Measurements from ENCODE around the gene SERHL2.
A peak's percentile ranks its signal among the peaks of the same experiment; 100 is the strongest.
"Not testable (repeated sequence)": the region's sequence is repeated elsewhere in the genome, so short reads cannot be mapped to it uniquely, and the experiment has no call there.

SERHL2 gene

DNA sequence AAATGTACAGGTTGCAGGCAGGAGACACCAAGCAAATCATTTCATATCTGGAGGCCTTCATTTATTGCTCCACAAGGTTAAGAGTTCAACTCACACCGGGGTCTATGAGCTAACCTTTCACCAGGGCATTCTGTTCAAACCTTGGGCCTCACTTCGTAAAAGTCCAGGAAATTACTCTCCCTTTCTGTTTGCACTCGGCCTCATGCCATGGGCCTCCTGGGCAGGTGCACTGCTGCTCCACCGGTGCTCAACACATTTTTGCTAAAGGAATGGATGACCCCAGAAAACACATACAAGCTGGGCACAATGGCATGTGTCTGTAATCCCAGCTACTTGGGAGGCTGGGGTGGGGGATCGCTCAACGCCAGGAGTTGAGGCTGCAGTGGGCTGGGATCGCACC, 17.6 kb upstream of the SERHL2 start:
- no peak for DNase-seq (ENCODE audit: low spot score)

DNA sequence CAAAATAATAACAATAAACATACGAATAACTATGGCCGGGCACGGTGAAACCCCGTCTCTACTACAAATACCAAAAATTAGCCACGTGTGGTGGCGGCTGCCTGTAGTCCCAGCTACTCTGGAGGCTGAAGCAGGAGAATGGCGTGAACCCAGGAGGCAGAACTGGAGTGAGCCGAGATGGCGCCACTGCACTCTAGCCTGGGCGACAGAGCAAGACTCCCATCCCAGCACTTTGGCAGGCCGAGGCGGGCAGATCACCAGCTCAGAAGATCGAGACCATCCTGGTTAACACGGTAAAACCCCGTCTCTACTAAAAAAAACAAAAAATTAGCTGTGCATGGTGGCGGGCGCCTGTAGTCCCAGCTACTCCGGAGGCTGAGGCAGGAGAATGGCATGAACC, 17.1 kb upstream of the SERHL2 start:
- not testable (repeated sequence) for DNase-seq (ENCODE audit: low spot score)

DNA sequence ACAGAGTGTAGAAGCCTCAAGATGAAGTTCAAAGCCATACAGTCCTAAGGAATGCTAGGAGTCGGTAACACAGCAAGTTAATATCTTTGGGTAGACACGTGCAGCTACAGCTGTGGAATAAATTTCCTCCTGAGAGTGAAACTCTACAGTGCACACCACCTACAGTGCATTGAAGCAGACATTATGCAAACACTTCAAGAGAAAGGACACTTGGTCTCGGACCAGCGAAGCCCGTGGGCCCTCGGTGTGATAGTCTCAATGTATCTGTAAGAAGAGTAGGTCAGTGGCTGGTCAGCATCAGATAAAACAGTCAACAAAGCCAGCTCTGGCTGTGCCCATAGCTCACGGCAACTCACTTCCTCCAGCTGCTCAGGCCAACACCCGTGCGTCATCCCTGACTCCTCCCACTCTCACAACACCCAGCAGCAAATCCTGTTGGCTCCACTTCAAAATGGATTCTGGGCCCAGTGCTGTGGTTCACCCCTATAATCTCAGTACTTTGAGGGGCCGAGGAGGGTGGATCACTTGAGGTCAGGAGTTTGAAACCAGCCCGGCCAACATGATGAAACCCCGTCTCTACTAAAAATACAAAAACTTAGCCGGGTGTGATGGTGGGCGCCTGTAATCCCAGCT, 16.4 kb upstream of the SERHL2 start:
- not testable (repeated sequence) for DNase-seq (ENCODE audit: low spot score)

DNA sequence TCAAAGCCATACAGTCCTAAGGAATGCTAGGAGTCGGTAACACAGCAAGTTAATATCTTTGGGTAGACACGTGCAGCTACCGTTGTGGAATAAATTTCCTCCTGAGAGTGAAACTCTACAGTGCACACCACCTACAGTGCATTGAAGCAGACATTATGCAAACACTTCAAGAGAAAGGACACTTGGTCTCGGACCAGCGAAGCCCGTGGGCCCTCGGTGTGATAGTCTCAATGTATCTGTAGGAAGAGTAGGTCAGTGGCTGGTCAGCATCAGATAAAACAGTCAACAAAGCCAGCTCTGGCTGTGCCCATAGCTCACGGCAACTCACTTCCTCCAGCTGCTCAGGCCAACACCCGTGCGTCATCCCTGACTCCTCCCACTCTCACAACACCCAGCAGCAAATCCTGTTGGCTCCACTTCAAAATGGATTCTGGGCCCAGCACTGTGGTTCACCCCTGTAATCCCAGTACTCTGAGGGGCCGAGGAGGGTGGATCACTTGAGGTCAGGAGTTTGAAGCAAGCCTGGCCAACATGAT, 14.5 kb upstream of the SERHL2 start:
- not testable (repeated sequence) for DNase-seq (ENCODE audit: low spot score)

DNA sequence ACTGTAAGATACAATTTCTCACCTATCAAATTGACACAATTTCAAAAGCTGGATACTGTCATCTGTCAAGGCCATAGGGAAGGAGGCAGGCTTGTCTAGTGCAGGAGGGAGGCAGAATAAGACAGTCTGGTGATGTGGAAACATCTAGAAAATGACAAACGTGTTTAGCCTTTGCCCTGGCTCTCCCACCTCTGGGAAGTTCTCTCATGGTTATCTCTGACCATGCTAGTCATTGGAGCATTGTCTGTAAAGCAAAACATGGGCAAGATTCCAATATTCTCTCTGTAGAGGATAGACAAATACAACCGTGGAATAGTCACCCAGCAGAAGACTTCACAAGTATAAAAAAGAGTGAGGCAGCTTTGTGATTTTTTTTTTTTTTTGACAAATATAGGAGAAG, 9.1 kb upstream of the SERHL2 start:
- no peak for DNase-seq (ENCODE audit: low spot score)

DNA sequence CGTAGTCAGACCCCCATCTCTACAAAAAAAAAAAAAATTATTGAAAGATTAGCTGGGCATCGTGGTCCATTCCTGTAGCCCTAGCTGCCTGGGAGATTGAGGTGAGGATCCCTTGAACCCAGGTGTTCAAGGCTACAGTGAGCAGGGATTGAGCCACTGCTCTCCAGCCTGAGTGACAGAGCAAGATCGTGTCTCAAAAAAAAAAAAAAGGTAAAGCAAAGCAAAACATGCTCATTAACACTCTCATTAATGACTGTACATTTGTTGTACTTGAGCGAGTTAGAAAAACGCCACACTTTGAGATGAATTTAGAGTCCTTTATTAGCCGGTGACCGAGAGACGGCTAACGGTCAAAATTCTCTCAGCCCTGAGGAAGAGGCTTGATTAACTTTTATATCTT, 6.2 kb upstream of the SERHL2 start:
- no peak for DNase-seq (ENCODE audit: low spot score)

DNA sequence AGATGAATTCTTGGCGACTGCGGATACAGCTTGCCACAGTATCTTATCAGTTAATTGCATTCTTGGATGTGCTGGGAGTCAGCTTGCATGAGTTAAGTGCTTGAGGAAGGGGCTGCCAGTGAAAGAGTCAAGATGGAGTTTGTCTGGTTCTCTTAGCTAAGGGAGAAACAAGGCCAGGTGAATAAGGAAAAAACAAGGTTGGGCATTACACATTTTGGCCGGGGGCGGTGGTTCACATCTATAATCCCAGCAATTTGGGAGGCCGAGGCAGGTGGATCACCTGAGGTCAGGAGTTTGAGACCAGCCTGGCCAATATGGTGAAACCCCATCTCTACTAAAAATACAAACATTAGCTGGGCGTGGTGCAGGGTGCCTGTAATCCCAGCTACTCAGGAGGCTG, 5.6 kb upstream of the SERHL2 start:
- DNase-seq (ENCODE audit: low spot score) = not testable (repeated sequence)

DNA sequence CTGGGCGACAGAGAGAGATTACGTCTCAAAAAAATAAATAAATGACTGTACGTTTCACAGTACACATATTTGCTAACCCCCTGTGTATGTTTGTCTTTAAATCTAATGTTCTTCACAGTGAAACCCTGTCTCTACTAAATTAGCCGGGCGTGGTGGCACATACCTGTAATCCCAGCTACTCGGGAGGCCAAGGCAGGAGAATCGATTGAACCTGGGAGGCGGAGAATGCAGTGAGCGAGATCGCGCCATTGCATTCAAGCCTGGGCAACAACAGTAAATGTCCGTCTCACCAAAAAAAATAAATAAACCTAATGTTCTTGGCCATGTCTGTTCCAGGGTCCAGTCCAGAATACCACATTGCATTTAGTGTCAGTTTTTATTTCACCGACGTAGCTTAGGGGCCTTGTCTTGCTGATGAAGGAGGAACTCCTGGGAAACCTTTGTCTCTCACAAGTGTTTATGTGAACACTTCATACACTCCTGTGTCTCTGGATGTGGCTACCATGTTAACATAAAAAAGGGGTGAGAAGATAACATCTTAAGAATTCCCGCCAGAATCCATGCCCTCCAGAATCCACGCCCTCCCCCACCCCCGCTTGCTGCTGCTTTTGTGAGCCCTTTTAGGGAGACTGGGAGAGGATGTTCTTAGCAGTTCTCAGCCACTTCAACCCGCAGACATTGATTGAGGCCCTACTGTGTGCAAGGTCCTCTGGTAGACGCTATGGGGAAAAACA, 5.0 kb upstream of the SERHL2 start:
- no peak for DNase-seq (ENCODE audit: low spot score)

DNA sequence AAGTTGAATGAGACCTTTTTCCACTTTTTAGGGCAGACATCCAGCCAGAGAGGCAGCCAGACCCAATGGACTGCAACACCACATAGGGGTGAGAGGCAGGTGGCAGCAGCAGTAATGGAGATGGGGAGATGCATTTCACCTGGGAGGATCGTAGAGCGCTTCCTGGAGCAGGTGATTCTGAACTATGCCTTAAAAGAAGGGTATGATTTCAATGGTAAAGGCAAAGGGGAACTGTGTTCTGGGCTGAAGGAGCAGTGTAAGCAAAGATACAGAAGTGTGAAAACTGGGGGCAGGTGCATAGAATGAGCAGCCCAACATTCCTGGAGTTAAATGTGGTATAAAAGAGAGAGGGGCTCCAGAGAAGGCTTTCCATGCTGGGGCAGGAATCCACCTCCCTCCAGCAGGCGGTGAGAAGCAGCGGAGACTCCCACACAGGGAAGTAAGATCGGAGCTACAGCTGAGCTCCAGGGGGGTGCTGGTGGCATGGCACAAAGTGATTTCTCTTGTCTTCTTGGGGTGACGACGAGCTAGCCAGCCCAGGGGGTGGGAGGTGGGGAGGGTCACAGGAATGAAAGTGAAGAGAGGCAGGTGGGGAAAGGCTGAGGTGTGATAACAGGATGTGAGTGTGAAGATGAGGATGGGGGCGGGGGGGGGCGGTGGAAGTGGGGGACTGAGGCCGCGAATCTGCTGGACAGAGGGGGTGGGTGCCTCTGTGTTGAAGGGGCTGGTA, 4.3 kb upstream of the SERHL2 start:
- DNase-seq (ENCODE audit: low spot score) = no peak

DNA sequence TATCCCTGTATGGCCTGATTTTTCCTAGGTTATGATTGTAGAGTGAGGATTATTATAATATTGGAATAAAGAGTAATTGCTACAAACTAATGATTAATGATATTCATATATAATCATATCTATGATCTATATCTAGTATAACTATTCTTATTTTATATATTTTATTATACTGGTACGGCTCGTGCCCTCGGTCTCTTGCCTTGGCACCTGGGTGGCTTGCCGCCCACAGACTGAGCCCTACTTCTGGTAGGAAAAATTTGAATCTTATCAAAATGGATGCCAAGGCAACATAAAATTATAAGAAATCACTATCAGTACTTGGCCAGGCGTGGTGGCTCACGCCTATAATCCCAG, 1.5 kb upstream of the SERHL2 start:
- DNase-seq (ENCODE audit: low spot score) = not testable (repeated sequence)

DNA sequence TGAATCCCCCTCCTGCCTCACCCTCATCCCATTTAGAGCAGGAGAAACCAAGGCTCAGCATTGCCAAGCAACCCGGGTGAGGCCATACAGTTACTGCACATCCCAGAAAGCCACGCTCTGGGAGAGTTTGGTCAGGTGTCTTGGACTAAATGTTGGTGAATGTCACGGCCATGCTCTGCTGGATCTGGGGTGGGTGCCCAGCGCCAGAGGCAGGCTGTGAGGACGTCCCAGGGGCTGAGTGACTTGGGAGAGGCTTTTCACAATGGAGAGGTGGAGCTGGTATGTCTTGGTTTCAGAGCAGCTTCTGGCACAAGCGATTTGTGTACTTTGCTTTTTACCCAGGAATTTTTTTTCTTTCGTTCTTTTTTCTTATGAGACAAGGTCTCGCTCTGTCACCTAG, 6.6 kb downstream of the SERHL2 start:
- DNase-seq (ENCODE audit: low spot score) = no peak

DNA sequence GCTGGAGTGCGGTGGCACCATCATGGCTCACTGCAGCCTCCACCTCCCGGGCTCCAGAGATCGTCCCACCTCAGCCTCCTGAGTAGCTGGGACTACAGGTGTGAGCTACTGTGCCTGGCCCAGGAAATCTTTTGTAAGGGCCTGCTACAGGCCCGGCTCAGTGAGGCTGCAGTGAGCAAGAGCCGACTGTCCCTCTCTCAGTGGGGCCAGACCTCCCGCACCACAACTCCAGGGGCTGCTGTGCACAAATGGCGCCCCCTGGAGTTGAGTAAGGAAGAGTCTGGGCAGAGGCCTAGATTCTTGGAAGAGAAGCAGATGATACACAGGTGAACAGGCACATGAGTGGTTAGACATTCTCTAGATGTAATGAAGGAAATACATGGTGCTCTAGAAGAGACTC, 7.0 kb downstream of the SERHL2 start:
- peak; percentile 73 for DNase-seq (ENCODE audit: low spot score)

DNA sequence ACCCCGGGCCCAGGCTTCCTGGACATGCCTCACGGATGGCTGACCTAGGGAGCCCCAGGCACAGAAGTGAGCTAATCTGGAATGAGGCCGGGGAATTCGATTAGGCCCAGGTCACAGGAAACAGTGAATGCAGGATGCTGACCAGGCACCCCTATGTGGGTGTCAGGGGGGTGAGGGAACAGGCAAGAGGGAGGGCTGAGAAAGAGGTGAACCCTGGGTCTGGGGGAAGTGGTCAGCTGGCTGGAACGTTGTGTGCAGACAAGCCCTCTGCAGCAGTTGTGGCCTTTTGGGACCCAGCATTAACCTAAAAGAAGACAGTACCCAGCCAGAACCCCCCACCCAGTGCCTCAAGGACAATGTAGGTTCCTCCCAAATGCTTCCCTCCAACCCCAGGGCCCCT, 8.1 kb downstream of the SERHL2 start:
- no peak for DNase-seq (ENCODE audit: low spot score)

DNA sequence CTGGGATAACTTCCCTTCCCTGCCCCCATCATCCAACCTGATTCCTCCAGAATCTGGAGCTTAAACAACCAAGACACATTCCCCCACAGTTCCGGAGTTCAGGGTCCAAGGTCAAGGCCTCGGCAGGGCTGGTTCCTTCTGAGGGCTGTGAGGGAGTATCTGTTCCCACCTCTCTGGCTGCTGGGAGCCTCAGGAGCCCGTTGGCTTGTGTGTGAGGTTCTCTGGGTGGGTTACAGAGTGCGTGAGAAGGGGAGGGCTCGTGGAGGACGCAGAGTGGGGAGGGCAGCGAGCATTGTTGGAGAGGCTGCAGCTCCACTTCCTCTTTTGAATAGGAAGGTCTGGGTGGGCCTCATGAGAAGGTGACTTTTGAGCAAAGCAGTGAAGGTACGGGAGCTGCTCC, 8.5 kb downstream of the SERHL2 start:
- DNase-seq (ENCODE audit: low spot score) = no peak

DNA sequence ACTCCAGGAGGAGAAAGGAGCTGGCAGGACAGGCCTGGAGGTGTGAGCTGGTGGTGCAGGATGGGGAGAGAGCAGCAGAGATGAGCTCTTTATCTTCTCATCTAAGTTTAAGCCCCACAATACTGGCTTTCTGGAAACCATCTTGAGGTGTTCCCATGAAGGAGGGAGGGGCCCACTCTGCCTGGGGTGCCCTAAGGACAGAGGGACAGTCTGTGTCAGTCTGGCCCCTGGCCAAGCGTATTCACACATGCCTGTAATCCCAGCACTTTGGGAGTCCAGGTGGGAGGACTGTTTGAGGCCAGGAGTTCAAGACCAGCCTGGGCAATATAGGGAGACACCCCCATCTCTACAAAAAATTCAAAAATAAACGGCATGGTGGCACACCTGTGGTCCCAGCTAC, 8.9 kb downstream of the SERHL2 start:
- no peak for DNase-seq (ENCODE audit: low spot score)

DNA sequence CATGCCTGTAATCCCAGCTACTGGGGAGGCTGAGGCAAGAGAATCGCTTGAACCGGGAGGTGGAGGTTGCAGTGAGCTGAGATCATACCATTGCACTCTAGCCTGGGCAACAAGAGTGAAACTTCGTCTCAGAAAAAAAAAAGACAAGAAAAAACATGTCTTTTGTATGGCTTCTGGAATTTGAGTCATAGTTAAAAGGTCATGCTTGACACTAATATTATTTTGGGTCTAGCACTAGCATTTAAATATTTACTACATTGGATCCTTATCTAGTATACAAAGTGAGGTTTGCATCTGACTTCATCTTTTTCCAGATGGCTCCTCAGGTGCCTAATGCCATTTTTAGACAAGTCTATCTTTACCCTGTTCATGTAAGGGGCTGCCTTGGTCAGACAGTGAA, 10.2 kb downstream of the SERHL2 start:
- not testable (repeated sequence) for DNase-seq (ENCODE audit: low spot score)

DNA sequence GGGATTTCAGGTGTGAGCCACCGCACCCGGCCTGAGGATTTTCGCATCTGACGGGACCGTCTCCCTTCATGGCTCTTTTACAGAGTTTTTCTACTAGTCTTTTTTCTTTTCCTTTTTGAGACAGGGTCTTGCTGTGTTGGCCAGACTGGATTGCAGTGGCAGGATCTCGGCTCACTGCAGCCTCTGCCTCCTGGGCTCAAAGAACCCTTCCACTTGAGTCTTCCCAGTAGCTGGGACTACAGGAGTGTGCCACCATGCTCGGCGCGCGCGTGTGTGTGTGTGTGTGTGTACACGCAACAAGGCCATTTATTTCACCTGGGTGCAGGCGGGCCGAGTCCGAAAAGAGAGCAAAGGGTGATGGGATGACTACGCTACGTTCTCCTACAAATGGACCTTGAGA, 10.9 kb downstream of the SERHL2 start:
- DNase-seq (ENCODE audit: low spot score) = no peak

DNA sequence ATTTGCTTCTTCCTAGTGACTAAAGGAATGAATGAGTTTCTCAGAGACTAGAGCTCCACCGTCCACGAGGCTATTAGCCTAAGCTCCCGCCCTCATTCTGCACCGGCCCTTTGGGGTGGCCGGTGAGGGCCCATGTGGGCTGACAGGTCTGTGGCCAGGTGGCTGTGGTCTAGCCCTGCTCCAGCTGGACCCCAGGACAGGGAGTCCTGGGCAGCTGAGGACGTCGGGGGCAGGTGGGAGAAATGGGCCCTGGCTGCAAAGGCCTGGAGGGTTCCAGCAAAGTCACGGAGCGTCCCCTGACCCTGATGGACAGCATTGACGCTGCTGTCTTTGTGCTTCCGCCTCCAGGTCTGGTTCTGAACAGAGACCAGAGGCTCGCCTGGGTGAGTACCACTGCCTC, 12.2 kb downstream of the SERHL2 start:
- no peak for DNase-seq (ENCODE audit: low spot score)

DNA sequence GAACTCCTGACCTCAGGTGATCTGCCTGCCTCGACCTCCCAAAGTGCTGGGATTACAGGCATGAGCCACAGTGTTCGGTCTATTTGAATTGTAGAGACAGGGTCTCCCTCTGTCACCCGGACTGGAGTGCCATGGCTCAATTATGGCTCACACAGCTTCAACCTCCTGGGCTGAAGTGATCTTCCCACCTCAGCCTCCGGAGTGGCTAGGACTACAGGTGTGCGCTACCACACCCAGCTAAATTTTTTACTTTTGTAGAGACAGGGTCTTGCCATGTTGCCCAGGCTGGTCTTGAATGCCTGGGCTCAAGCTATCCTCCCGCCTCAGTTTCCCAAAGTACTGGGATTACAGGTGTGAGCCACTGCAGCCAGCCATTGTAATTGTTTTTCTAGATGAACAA, 14.2 kb downstream of the SERHL2 start:
- not testable (repeated sequence) for DNase-seq (ENCODE audit: low spot score)

DNA sequence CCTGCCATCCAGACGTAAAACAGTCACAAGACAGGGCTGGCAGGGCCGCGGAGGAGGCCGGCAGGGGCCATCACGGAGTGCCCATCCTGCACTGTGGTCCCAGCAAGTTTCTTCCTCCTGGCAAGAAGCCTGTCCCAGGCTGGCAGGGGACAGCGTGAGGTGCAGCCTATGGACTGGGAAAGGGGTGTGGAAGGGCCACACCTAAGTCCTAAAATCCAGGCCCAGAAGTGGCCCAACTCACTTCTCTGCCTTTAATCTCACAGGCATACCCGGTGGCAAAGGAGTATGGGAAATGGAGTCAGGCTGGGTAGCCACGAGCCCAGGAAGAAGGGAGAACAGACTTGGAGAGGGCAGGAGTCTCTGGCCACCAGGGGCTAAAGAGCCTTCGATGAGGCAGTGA, 16.8 kb downstream of the SERHL2 start:
- DNase-seq (ENCODE audit: low spot score) = not testable (repeated sequence)

DNA sequence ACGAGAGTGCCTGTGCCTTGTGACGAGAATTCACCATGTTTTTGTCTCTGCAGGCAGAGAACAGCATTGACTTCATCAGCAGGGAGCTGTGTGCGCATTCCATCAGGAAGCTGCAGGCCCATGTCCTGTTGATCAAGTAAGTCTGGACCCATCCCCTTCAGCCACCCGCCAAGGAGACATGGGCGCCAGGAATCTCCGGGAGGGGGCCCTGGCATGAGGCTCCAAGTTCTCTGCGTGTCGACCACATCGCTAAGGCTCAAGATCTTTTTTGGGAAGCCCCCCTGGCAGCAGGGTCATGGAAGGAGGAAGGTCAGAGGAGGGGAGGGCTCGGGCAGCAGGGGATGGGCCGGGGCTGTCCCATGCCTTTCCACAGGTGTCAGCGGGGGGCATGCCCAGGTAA, 17.3 kb downstream of the SERHL2 start:
- not testable (repeated sequence) for DNase-seq (ENCODE audit: low spot score)

DNA sequence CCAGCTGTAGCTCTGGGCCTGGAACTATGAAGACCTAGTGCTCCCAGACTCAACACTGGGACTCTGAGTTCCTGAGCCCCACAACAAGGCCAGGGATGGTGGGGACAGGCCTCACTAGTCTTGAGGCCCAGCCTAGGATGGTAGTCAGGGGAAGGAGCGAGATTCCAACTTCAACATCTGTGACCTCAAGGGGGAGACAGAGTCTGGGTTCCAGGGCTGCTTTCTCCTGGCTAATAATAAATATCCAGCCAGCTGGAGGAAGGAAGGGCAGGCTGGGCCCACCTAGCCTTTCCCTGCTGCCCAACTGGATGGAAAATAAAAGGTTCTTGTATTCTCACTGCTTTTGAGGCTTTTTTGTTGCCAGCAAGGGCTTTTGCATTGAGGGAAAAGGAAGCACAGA, 20.3 kb downstream of the SERHL2 start:
- not testable (repeated sequence) for DNase-seq (ENCODE audit: low spot score)

DNA sequence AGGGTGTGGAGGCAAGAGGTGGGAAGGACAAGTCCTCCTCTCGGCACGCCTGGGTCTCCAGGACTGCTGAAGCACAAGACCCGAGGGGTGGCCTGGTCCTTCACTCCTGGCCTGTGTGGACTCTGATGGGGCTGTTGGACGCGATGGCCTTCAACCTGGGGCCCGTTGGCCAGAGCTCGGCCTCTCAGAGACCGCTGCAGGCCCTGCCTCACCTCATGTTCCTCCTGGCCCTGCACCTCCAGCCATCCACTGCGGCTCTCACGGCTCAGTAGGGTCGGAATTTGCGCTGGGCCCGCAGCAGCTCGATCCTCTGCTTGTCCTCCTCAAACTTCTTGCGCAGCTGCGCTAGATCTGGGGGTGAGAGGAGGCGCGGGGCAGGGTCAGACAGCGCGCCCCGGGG, 20.7 kb downstream of the SERHL2 start:
- not testable (repeated sequence) for DNase-seq (ENCODE audit: low spot score)
